HCT116 (cell line): ENCODE results near the gene FTL. TPM values are rescaled to one million over a fixed set of nuclear protein-coding genes. Genes with fewer than 3 reads are reported as not detected.

Source experiments
- ATAC-seq: fragments of 200-7000 bp; cut with Tn5 transposase; 2 replicates; pipeline ENCODE4 v1.9.1; 2020; ENCODE audit warnings: mild to moderate bottlenecking, moderate library complexity
- BruUV-seq: library from RNA; stranded (reverse); fragments of 400-500 nt; replicated peaks from 2 replicates; lab custom pipeline; 2021; lab: Mats Ljungman, UMichigan
- CTCF ChIA-PET: fragments of 300-600 bp; sonication (Branson Sonifier 250); formaldehyde crosslinking; loops from one replicate; lab custom pipeline; 2021; ENCODE audit warnings: antibody characterized with exemption; lab: Charles Lee
- POLR2A ChIA-PET: fragments of 300-600, 350-600 bp; sonication (Branson Sonifier 250); formaldehyde crosslinking; loops from one replicate; lab custom pipeline; 2021; ENCODE audit warnings: antibody characterized with exemption; lab: Charles Lee
- RAD21 ChIA-PET, 2 experiments: fragments of 300-600 bp; sonication (Branson Sonifier 250); formaldehyde crosslinking; loops; one replicate each; lab custom pipeline; 2023; ENCODE audit warnings: low total read pairs in 2 of 2; ENCODE audit not compliant: uncharacterized antibody in 2 of 2, unreplicated experiment in 2 of 2, low non-redundant PET in 1 of 2; lab: Charles Lee
- DNase-seq: peaks from one replicate; pipeline ENCODE4 v3.0.0-alpha.2; 2010; ENCODE audit warnings: low read depth, low spot score
- H2AFZ ChIP-seq: fragments of 200-600 bp; shearing (Covaris generic), sonication (generic); 2 replicates; pipeline ENCODE4 v1.6.1; 2017; ENCODE audit warnings: low read depth, mixed run types, mixed read lengths, antibody characterized with exemption, low read length; ENCODE audit not compliant: poor library complexity, severe bottlenecking
- H3K27ac ChIP-seq: 2 replicates; pipeline ENCODE4 v1.5.1; 2012; ENCODE audit warnings: low read depth, low read length
- H3K27me3 ChIP-seq: fragments of 200-600 bp; sonication (generic); 2 replicates; pipeline ENCODE4 v1.6.1; 2016; ENCODE audit warnings: mixed run types, low read length, mixed read lengths; ENCODE audit not compliant: insufficient read depth
- H3K36me3 ChIP-seq, 2 experiments: fragments of 200-500 bp in 1 of 2; fragments of 200-600 bp in 1 of 2; sonication (Bioruptor generic) in 1 of 2; sonication (generic) in 1 of 2; 2 replicates each; pipeline versions ENCODE4 v1.5.1 to v1.6.1; 2014 to 2016; ENCODE audit warnings: low read length in 2 of 2, inconsistent platforms in 1 of 2, mixed read lengths in 1 of 2, mixed run types in 1 of 2; ENCODE audit not compliant: insufficient read depth in 2 of 2, control insufficient read depth in 1 of 2
- H3K4me1 ChIP-seq, 2 experiments: fragments of 200-600 bp in 1 of 2; sonication (generic) in 1 of 2; 2 replicates each; pipeline versions ENCODE4 v1.5.1 to v1.6.1; 2012 to 2017; ENCODE audit warnings: low read length in 2 of 2, inconsistent platforms in 1 of 2, mild to moderate bottlenecking in 1 of 2, mixed read lengths in 1 of 2, mixed run types in 1 of 2, moderate library complexity in 1 of 2; ENCODE audit not compliant: insufficient read depth in 2 of 2, control insufficient read depth in 1 of 2
- H3K4me2 ChIP-seq: fragments of 200-600 bp; sonication (generic); 2 replicates; pipeline ENCODE4 v1.6.1; 2017; ENCODE audit warnings: mixed run types, low read length, mixed read lengths
- H3K4me3 ChIP-seq, 2 experiments: fragments of 200-600 bp in 1 of 2; sonication (generic) in 1 of 2; replicated peaks in 1 of 2; 2 replicates each; pipeline ENCODE4 v1.5.1; 2011 to 2016; ENCODE audit warnings: low read length in 2 of 2, control low read depth in 1 of 2, low read depth in 1 of 2, mild to moderate bottlenecking in 1 of 2, mixed read lengths in 1 of 2, mixed run types in 1 of 2
- H3K79me2 ChIP-seq: fragments of 200-600 bp; sonication (generic); 2 replicates; pipeline ENCODE4 v1.6.1; 2017; ENCODE audit warnings: mild to moderate bottlenecking, mixed run types, low read length, moderate library complexity, mixed read lengths; ENCODE audit not compliant: insufficient read depth
- H3K9ac ChIP-seq: fragments of 200-600 bp; sonication (generic); 2 replicates; pipeline ENCODE4 v1.6.1; 2016; ENCODE audit warnings: low read length, mixed read lengths
- H3K9me2 ChIP-seq: fragments of 200-600 bp; sonication (generic), shearing (Covaris generic); 2 replicates; pipeline ENCODE4 v1.6.1; 2017; ENCODE audit warnings: mixed run types, mild to moderate bottlenecking, moderate library complexity; ENCODE audit not compliant: insufficient read depth
- H3K9me3 ChIP-seq, 2 experiments: fragments of 200-500 bp in 1 of 2; fragments of 200-600 bp in 1 of 2; sonication (Bioruptor generic) in 1 of 2; sonication (generic) in 1 of 2; 2 replicates each; pipeline ENCODE4 v1.6.1; 2014 to 2017; ENCODE audit warnings: low read length in 2 of 2, mixed read lengths in 2 of 2, inconsistent platforms in 1 of 2, low read depth in 1 of 2, mild to moderate bottlenecking in 1 of 2, mixed run types in 1 of 2, moderate library complexity in 1 of 2; ENCODE audit not compliant: control insufficient read depth in 1 of 2, insufficient read depth in 1 of 2
- H4K20me1 ChIP-seq: fragments of 200-600 bp; sonication (generic), shearing (Covaris generic); 2 replicates; pipeline ENCODE4 v1.6.1; 2017; ENCODE audit warnings: mixed run types, mild to moderate bottlenecking, moderate library complexity; ENCODE audit not compliant: insufficient read depth
- ATF3 ChIP-seq: IDR thresholded peaks from 2 replicates; pipeline ENCODE4 v1.6.1; 2012
- CBX3 ChIP-seq: IDR thresholded peaks from 2 replicates; pipeline ENCODE4 v1.6.1; 2012; ENCODE audit warnings: low read depth
- CEBPB ChIP-seq: IDR thresholded peaks from 2 replicates; pipeline ENCODE4 v1.6.1; 2012; ENCODE audit warnings: low read depth
- CTCF ChIP-seq, 3 experiments: fragments of 200-600 bp in 1 of 3; sonication (generic) in 1 of 3; IDR thresholded peaks in 2 of 3; conservative IDR thresholded peaks in 1 of 3; 2 replicates each; pipeline ENCODE4 v1.5.1; 2012 to 2017; ENCODE audit warnings: low read depth in 2 of 3, low read length in 2 of 3, antibody characterized with exemption in 1 of 3, borderline replicate concordance in 1 of 3, control low read depth in 1 of 3, mild to moderate bottlenecking in 1 of 3, mixed read lengths in 1 of 3, mixed run types in 1 of 3, moderate library complexity in 1 of 3; ENCODE audit not compliant: insufficient read depth in 1 of 3
- EGR1 ChIP-seq: IDR thresholded peaks from 2 replicates; pipeline ENCODE4 v1.6.1; 2012; ENCODE audit warnings: low read depth
- ELF1 ChIP-seq: IDR thresholded peaks from 2 replicates; pipeline ENCODE4 v1.6.1; 2012; ENCODE audit warnings: low read depth, borderline replicate concordance
- FOSL1 ChIP-seq: IDR thresholded peaks from 2 replicates; pipeline ENCODE4 v1.6.1; 2012; ENCODE audit warnings: low read depth
- JUND ChIP-seq: IDR thresholded peaks from 2 replicates; pipeline ENCODE4 v1.6.1; 2012
- MAX ChIP-seq: IDR thresholded peaks from 2 replicates; pipeline ENCODE4 v1.6.1; 2012
- POLR2AphosphoS5 ChIP-seq: IDR thresholded peaks from 2 replicates; pipeline ENCODE4 v1.6.1; 2011; ENCODE audit warnings: mild to moderate bottlenecking, low read depth, low read length, moderate library complexity
- SIN3A ChIP-seq: IDR thresholded peaks from 2 replicates; pipeline ENCODE4 v1.6.1; 2012; ENCODE audit warnings: low read depth
- SP1 ChIP-seq: IDR thresholded peaks from 2 replicates; pipeline ENCODE4 v1.6.1; 2012; ENCODE audit warnings: low read depth
- ZFX ChIP-seq: fragments of 450-650 bp; IDR thresholded peaks from 2 replicates; pipeline ENCODE4 v1.6.1; 2017
- intact Hi-C: fragments of 100-400 bp; cut with micrococcal nuclease; formaldehyde crosslinking; loops from 2 replicates; pipeline ENCODE4 v1.10.0; 2022
- total RNA-seq: library from RNA; stranded (reverse); gene quantifications from one replicate; pipeline ENCODE4 v1.2.1, GENCODE V29; 2021; ENCODE audit not compliant: unreplicated experiment

FTL gene
- total RNA-seq, 1 experiment from 2014 or later: 1,885 TPM

- no TSS peak for BruUV-seq
- Histone ChIP-seq H3K4me3 (no peak overlapping the region), H3K4me1 (peaks cover 0 to 23% of the 10 kb centered on the region in 2 experiments; a peak in 3 of 4 replicates), H3K9me2 (no peaks in the 10 kb centered on the region), H3K27me3 (no peaks in the 10 kb centered on the region), H2AFZ (no peak overlapping the region), H3K36me3 (peaks cover 14 to 37% of the 10 kb centered on the region in 2 experiments; a peak in 3 of 4 replicates), H3K27ac (no peak overlapping the region), H3K4me2 (no peak overlapping the region), H3K79me2 (peaks cover 14% of the 10 kb centered on the region), H3K9me3 (no peaks in the 10 kb centered on the region), H3K9ac (no peak overlapping the region), H4K20me1 (peaks cover 9% of the 10 kb centered on the region; the same call in 1 of the 2 replicates)
- ATAC-seq (no peak), DNase-seq (no peak)
- intact Hi-C loops: no loop called here
- RAD21 ChIA-PET: interaction anchor here in 1 of 2 experiments (0.5 to 0.9 kb wide), 4 partner anchors 11 to 175 kb away, joined by 3 to 4 read pairs (median 3); no protein-coding TSS in a partner anchor
- POLR2A ChIA-PET: interaction anchor here (0.5 to 1.9 kb wide), 6 partner anchors 8 to 132 kb away, joined by 3 to 11 read pairs (median 4); partner anchors contain the start of genes BAX, DHDH, GYS1 and PPP1R15A
- CTCF ChIA-PET: interaction anchor here (0.7 to 3.2 kb wide), 27 partner anchors 8 to 361 kb away, joined by 3 to 28 read pairs (median 5); partner anchors contain the start of genes BAX, CA11, DHDH and GYS1
- TF ChIP-seq CEBPB: no peak
- TF ChIP-seq CBX3: no peak
- TF ChIP-seq ATF3: no peak
- TF ChIP-seq FOSL1: no peak
- no peak for TF ChIP-seq SP1
- TF ChIP-seq POLR2AphosphoS5: no peak
- no peak for TF ChIP-seq MAX
- no peak for TF ChIP-seq ZFX
- TF ChIP-seq CTCF (IDR thresholded peaks at IDR 0.05 in 2 of 3, conservative IDR thresholded peaks at IDR 0.05 in 1 of 3; ENCODE audit: borderline replicate concordance in 1 of 3, insufficient read depth in 1 of 3, low read depth in 2 of 3, low read length in 2 of 3): no peak
- TF ChIP-seq EGR1: no peak
- no peak for TF ChIP-seq SIN3A
- no peak for TF ChIP-seq JUND
- TF ChIP-seq ELF1: no peak
Measured at GRCh38 chr19:48970139-48970766, 5.1 kb downstream of the FTL start.
